ENCODE data around the gene PAX5.

Gene PAX5

GRCh38 chr9:36848946-36849345 lies 185.1 kb downstream of the PAX5 start:
- H3K9me3 ChIP-seq (ENCODE audit: control insufficient read depth, low read length): no peaks in the 10 kb centered on the region
- no peaks in the 10 kb centered on the region for H3K27me3 ChIP-seq (ENCODE audit: control insufficient read depth, insufficient read depth, low read length, poor library complexity, severe bottlenecking)
- 89% methylated on average over 5 of the region's 5 CpGs for WGBS, 2 experiments
- peaks cover 21% of the 10 kb centered on the region for H3K4me1 ChIP-seq (ENCODE audit: control insufficient read depth, insufficient read depth, low read length)
- no peaks in the 10 kb centered on the region for H3K36me3 ChIP-seq (ENCODE audit: control insufficient read depth, insufficient read depth, low read length)
- H3K4me3 ChIP-seq (ENCODE audit: insufficient read depth, low read depth, low read length): no peak overlapping the region
- H3K27ac ChIP-seq (ENCODE audit: insufficient read depth, low read depth, low read length, poor library complexity, severe bottlenecking): no peak overlapping the region

GRCh38 chr9:36847781-36848673 lies 186.0 kb downstream of the PAX5 start:
- Histone ChIP-seq H3K27ac (ENCODE audit: insufficient read depth, low read depth, low read length, poor library complexity, severe bottlenecking) (no peak overlapping the region), H3K4me3 (ENCODE audit: insufficient read depth, low read depth, low read length) (no peak overlapping the region), H3K4me1 (ENCODE audit: control insufficient read depth, insufficient read depth, low read length) (peaks cover 21% of the 10 kb centered on the region), H3K36me3 (ENCODE audit: control insufficient read depth, insufficient read depth, low read length) (no peaks in the 10 kb centered on the region), H3K27me3 (ENCODE audit: control insufficient read depth, insufficient read depth, low read length, poor library complexity, severe bottlenecking) (no peaks in the 10 kb centered on the region), H3K9me3 (ENCODE audit: control insufficient read depth, low read length) (no peaks in the 10 kb centered on the region)
- WGBS, 2 experiments: 55% methylated on average over 22 of the region's 22 CpGs

DNA sequence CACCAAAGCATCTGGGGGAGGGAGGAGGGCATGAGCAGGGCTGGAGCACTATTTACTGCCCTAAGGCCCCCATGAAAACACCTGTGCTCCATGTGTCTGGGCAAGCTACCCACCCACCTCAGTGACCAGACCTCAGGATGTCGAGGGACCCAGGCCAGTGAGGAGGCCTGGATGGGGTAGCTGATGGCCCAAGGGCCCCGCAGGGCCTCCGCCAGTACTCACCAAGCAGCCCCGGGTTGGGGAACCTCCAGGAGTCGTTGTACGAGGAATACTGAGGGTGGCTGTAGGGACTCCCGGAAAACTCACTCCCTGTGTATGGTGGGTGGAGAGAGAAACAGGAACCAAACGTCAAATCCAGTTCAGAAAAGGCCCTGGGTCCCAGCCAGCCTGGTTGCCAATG lies 187.4 kb downstream of the PAX5 start:
- 92 to 94% methylated on average over 8 of the region's 8 CpGs for WGBS, 2 experiments
- Histone ChIP-seq H3K27me3 (ENCODE audit: control insufficient read depth, insufficient read depth, low read length, poor library complexity, severe bottlenecking) (no peaks in the 10 kb centered on the region), H3K4me1 (ENCODE audit: control insufficient read depth, insufficient read depth, low read length) (peaks cover 25% of the 10 kb centered on the region), H3K27ac (ENCODE audit: insufficient read depth, low read depth, low read length, poor library complexity, severe bottlenecking) (no peak overlapping the region), H3K36me3 (ENCODE audit: control insufficient read depth, insufficient read depth, low read length) (no peaks in the 10 kb centered on the region), H3K4me3 (ENCODE audit: insufficient read depth, low read depth, low read length) (no peak overlapping the region), H3K9me3 (ENCODE audit: control insufficient read depth, low read length) (no peaks in the 10 kb centered on the region)

GRCh38 chr9:36845844-36846243 lies 188.2 kb downstream of the PAX5 start:
- no peaks in the 10 kb centered on the region for H3K9me3 ChIP-seq (ENCODE audit: control insufficient read depth, low read length)
- H3K27me3 ChIP-seq (ENCODE audit: control insufficient read depth, insufficient read depth, low read length, poor library complexity, severe bottlenecking): no peaks in the 10 kb centered on the region
- no peaks in the 10 kb centered on the region for H3K36me3 ChIP-seq (ENCODE audit: control insufficient read depth, insufficient read depth, low read length)
- no peak overlapping the region for H3K27ac ChIP-seq (ENCODE audit: insufficient read depth, low read depth, low read length, poor library complexity, severe bottlenecking)
- 92 to 96% methylated on average over 2 of the region's 2 CpGs for WGBS, 2 experiments
- no peak overlapping the region for H3K4me3 ChIP-seq (ENCODE audit: insufficient read depth, low read depth, low read length)
- peaks cover 31% of the 10 kb centered on the region for H3K4me1 ChIP-seq (ENCODE audit: control insufficient read depth, insufficient read depth, low read length)

DNA sequence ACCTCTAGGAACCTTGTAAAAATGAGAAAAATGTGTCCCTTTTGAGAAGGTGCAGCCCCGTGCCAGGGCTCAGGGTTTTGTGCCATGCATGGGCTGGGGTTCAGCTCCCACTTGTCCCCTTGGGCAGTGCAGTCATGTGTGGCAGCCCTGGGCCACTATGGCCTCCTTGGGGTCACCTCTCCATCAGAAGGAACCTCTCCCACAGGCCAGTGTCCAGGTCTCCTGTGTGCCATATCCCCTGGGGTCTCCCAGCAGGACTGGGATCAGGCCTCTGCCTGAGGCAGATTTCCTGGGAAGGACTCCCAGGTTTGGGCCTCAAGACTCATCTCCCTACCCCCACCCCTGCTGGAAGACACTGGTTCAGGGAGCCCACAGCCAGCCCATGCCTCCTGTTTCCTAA lies 189.1 kb downstream of the PAX5 start:
- H3K9me3 ChIP-seq (ENCODE audit: control insufficient read depth, low read length): no peaks in the 10 kb centered on the region
- no peaks in the 10 kb centered on the region for H3K27me3 ChIP-seq (ENCODE audit: control insufficient read depth, insufficient read depth, low read length, poor library complexity, severe bottlenecking)

GRCh38 chr9:36843964-36844363 lies 190.1 kb downstream of the PAX5 start:
- WGBS, 2 experiments: 91 to 100% methylated on average over 1 of the region's 1 CpG
- no peak overlapping the region for H3K4me3 ChIP-seq (ENCODE audit: insufficient read depth, low read depth, low read length)
- no peaks in the 10 kb centered on the region for H3K9me3 ChIP-seq (ENCODE audit: control insufficient read depth, low read length)
- H3K4me1 ChIP-seq (ENCODE audit: control insufficient read depth, insufficient read depth, low read length): peaks cover 26% of the 10 kb centered on the region
- no peaks in the 10 kb centered on the region for H3K27me3 ChIP-seq (ENCODE audit: control insufficient read depth, insufficient read depth, low read length, poor library complexity, severe bottlenecking)
- H3K27ac ChIP-seq (ENCODE audit: insufficient read depth, low read depth, low read length, poor library complexity, severe bottlenecking): no peak overlapping the region
- H3K36me3 ChIP-seq (ENCODE audit: control insufficient read depth, insufficient read depth, low read length): no peaks in the 10 kb centered on the region

More for the DNA sequence above, 189.1 kb downstream of the PAX5 start:
- Histone ChIP-seq H3K36me3 (ENCODE audit: control insufficient read depth, insufficient read depth, low read length) (no peaks in the 10 kb centered on the region), H3K27ac (ENCODE audit: insufficient read depth, low read depth, low read length, poor library complexity, severe bottlenecking) (no peak overlapping the region), H3K4me3 (ENCODE audit: insufficient read depth, low read depth, low read length) (no peak overlapping the region), H3K4me1 (ENCODE audit: control insufficient read depth, insufficient read depth, low read length) (peaks cover 28% of the 10 kb centered on the region)
- 92 to 94% methylated on average over 1 of the region's 1 CpG for WGBS, 2 experiments

GRCh38 chr9:36842560-36843530 lies 191.2 kb downstream of the PAX5 start:
- Histone ChIP-seq H3K27ac (ENCODE audit: insufficient read depth, low read depth, low read length, poor library complexity, severe bottlenecking) (no peak overlapping the region), H3K4me1 (ENCODE audit: control insufficient read depth, insufficient read depth, low read length) (peaks cover 15% of the 10 kb centered on the region), H3K4me3 (ENCODE audit: insufficient read depth, low read depth, low read length) (no peak overlapping the region), H3K9me3 (ENCODE audit: control insufficient read depth, low read length) (no peaks in the 10 kb centered on the region), H3K27me3 (ENCODE audit: control insufficient read depth, insufficient read depth, low read length, poor library complexity, severe bottlenecking) (no peaks in the 10 kb centered on the region), H3K36me3 (ENCODE audit: control insufficient read depth, insufficient read depth, low read length) (no peaks in the 10 kb centered on the region)
- 72 to 77% methylated on average over 28 of the region's 28 CpGs for WGBS, 2 experiments

GRCh38 chr9:36840898-36841536 lies 193.1 kb downstream of the PAX5 start:
- Histone ChIP-seq H3K27ac (ENCODE audit: insufficient read depth, low read depth, low read length, poor library complexity, severe bottlenecking) (no peak overlapping the region), H3K27me3 (ENCODE audit: control insufficient read depth, insufficient read depth, low read length, poor library complexity, severe bottlenecking) (no peaks in the 10 kb centered on the region), H3K9me3 (ENCODE audit: control insufficient read depth, low read length) (no peaks in the 10 kb centered on the region), H3K4me1 (ENCODE audit: control insufficient read depth, insufficient read depth, low read length) (peaks cover 10% of the 10 kb centered on the region), H3K36me3 (ENCODE audit: control insufficient read depth, insufficient read depth, low read length) (no peaks in the 10 kb centered on the region), H3K4me3 (ENCODE audit: insufficient read depth, low read depth, low read length) (no peak overlapping the region)
- 93 to 94% methylated on average over 2 of the region's 2 CpGs for WGBS, 2 experiments

DNA sequence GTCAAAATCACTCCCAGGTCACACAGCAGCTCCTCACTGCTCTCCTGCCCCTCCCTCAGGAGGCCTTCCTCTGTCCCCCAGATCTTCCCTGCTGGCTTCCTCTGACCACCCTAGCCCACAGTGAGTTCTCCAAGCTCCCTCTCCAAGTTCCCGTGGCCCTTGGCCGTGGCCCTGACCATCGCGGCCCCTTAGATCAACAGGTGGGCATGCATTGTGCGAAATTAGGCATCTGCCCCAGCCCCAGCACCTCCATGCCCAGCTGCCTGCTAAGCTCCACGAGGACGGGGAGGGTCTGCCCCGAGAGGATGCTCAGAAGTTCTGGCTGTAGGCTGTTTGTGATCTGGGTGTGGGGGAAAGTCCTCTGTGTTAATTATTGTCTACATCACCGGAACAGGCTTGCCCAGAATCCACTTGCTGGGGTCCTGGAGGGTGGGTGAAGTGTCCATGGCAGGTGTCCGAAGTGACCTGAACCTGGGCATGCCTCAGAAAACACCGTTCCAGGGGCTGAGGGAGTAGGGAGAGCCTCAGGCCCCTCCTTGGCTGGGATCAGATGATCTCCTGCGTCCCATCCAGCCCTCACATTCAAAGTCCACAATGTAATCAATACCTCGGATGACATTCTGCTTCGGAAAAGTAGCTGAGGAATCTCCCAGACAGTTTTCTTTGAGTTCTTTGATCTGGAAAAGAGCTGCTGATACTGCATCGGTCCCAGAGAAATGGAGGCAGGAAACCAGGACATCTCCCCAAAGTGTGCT lies 194.8 kb downstream of the PAX5 start:
- Histone ChIP-seq H3K4me1 (ENCODE audit: control insufficient read depth, insufficient read depth, low read length) (peaks cover 10% of the 10 kb centered on the region), H3K27me3 (ENCODE audit: control insufficient read depth, insufficient read depth, low read length, poor library complexity, severe bottlenecking) (no peaks in the 10 kb centered on the region), H3K9me3 (ENCODE audit: control insufficient read depth, low read length) (no peaks in the 10 kb centered on the region), H3K27ac (ENCODE audit: insufficient read depth, low read depth, low read length, poor library complexity, severe bottlenecking) (no peak overlapping the region), H3K4me3 (ENCODE audit: insufficient read depth, low read depth, low read length) (no peak overlapping the region), H3K36me3 (ENCODE audit: control insufficient read depth, insufficient read depth, low read length) (no peaks in the 10 kb centered on the region)
- WGBS, 2 experiments: 93 to 94% methylated on average over 15 of the region's 15 CpGs
